HG02798 (cell line): ENCODE measurements around the gene PPP1R37.

ENCODE experiments used
- ATAC-seq: cut with Tn5 transposase; IDR thresholded peaks from one replicate; pipeline ENCODE4 v1.9.1; 2021; ENCODE audit warnings: mild to moderate bottlenecking; ENCODE audit not compliant: unreplicated experiment, poor library complexity

Gene PPP1R37

GRCh38 chr19:45163751-45164460 is 70.9 kb downstream of the PPP1R37 start:
- no peak for ATAC-seq

- peak; percentile 72 for ATAC-seq
Observed at GRCh38 chr19:45164577-45165335, 71.8 kb downstream of the PPP1R37 start.

GRCh38 chr19:45166723-45167252 is 73.8 kb downstream of the PPP1R37 start:
- no peak for ATAC-seq

GRCh38 chr19:45168767-45169351 is 75.9 kb downstream of the PPP1R37 start:
- ATAC-seq: no peak

GRCh38 chr19:45169602-45170001 is 76.6 kb downstream of the PPP1R37 start:
- no peak for ATAC-seq

GRCh38 chr19:45170146-45171106 is 77.4 kb downstream of the PPP1R37 start:
- ATAC-seq: no peak

- ATAC-seq: no peak
Observed at GRCh38 chr19:45171211-45171623, 78.2 kb downstream of the PPP1R37 start.

- no peak for ATAC-seq
Observed at GRCh38 chr19:45172173-45172572, 79.2 kb downstream of the PPP1R37 start.

GRCh38 chr19:45172611-45173208 is 79.7 kb downstream of the PPP1R37 start:
- ATAC-seq: no peak

GRCh38 chr19:45173816-45174215 is 80.8 kb downstream of the PPP1R37 start:
- ATAC-seq: no peak

GRCh38 chr19:45175515-45176345 is 82.8 kb downstream of the PPP1R37 start:
- ATAC-seq: no peak

GRCh38 chr19:45177817-45178261 is 84.9 kb downstream of the PPP1R37 start, which contains the start of gene TRAPPC6A:
TRAPPC6A (minus strand) TSS chr19:45178237; CDS start chr19:45178218, 19 bp downstream.
- no peak for ATAC-seq

- peak; percentile 85 for ATAC-seq
Observed at GRCh38 chr19:45178262-45179071, 85.5 kb downstream of the PPP1R37 start, which contains the start of gene BLOC1S3. BLOC1S3 (plus strand) TSS chr19:45178784; CDS start chr19:45179297, 513 bp downstream.

- ATAC-seq: no peak
Observed at GRCh38 chr19:45179072-45179891, 86.3 kb downstream of the PPP1R37 start.

GRCh38 chr19:45179892-45180370 is 87.0 kb downstream of the PPP1R37 start:
- ATAC-seq: no peak

- ATAC-seq: no peak
Observed at GRCh38 chr19:45180936-45181335, 88.0 kb downstream of the PPP1R37 start.

GRCh38 chr19:45182758-45183157 is 89.8 kb downstream of the PPP1R37 start:
- ATAC-seq: no peak
